GM12864 (cell line): ENCODE results near the gene FNBP1L.

Experiments
- DNase-seq: peaks from one replicate; pipeline ENCODE4 v3.0.0-alpha.2; 2011; ENCODE audit warnings: low read depth
- H3K4me3 ChIP-seq: 2 replicates; pipeline ENCODE4 v1.5.1; 2011; ENCODE audit warnings: mild to moderate bottlenecking, low read depth, low read length, control low read depth
- TF ChIP-seq, protein P1 (sequence below): IDR thresholded peaks from 2 replicates; pipeline ENCODE4 v1.5.1; 2011; ENCODE audit warnings: low read depth, mild to moderate bottlenecking, moderate library complexity, low read length, control low read depth, inconsistent platforms; ENCODE audit errors: missing control alignments

Gene FNBP1L

DNA sequence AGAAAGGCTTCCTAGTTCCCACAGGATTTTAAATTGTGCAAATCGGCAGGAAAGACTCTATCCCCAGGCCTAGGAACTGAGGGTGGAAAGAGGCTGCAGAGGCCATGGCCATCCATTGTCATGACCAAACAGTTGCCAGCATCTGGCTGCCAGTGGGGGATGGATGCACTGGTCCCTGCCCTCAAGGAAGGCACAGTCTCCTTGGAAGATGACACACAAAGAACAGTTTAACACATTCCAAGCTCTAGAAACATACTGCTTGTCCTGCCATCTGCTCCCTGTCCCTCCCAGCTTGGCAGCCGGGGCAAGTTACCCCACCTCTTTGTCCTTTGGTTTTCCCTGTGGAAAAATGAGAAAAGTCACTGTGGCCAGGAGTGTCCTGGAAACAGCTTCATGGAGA is 150.5 kb downstream of the FNBP1L start:
- TF ChIP-seq, protein P1, sequence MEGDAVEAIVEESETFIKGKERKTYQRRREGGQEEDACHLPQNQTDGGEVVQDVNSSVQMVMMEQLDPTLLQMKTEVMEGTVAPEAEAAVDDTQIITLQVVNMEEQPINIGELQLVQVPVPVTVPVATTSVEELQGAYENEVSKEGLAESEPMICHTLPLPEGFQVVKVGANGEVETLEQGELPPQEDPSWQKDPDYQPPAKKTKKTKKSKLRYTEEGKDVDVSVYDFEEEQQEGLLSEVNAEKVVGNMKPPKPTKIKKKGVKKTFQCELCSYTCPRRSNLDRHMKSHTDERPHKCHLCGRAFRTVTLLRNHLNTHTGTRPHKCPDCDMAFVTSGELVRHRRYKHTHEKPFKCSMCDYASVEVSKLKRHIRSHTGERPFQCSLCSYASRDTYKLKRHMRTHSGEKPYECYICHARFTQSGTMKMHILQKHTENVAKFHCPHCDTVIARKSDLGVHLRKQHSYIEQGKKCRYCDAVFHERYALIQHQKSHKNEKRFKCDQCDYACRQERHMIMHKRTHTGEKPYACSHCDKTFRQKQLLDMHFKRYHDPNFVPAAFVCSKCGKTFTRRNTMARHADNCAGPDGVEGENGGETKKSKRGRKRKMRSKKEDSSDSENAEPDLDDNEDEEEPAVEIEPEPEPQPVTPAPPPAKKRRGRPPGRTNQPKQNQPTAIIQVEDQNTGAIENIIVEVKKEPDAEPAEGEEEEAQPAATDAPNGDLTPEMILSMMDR, result no peak
- no peak for DNase-seq
- no peak overlapping the region for H3K4me3 ChIP-seq

GRCh38 chr1:93598861-93599439 is 151.0 kb downstream of the FNBP1L start:
- TF ChIP-seq, protein P1, result no peak
- no peak overlapping the region for H3K4me3 ChIP-seq
- no peak for DNase-seq

DNA sequence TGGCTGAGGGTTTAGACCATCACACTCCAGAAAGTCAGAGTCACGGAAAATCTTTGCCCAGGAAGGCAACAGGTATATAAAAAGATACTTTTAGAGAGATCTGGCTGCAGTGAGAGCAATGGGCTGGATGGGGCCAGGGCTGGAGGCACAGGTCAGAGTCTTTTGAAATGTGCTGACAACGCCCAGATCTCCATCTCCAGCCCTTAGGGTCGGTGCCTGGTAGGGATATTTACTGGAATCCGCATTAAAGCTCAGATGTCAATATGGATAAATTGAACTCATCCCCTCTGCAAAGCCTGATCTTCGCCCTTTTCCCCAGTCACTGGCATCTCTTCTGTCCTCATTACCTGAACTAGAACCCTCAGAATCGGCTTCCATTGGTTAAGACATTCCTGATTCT is 151.6 kb downstream of the FNBP1L start:
- no peak overlapping the region for H3K4me3 ChIP-seq
- TF ChIP-seq, protein P1, result no peak
- DNase-seq, result no peak

- H3K4me3 ChIP-seq, result no peak overlapping the region
- no peak for DNase-seq
- TF ChIP-seq, protein P1, result no peak
Observed at GRCh38 chr1:93600663-93601062, 152.7 kb downstream of the FNBP1L start.

DNA sequence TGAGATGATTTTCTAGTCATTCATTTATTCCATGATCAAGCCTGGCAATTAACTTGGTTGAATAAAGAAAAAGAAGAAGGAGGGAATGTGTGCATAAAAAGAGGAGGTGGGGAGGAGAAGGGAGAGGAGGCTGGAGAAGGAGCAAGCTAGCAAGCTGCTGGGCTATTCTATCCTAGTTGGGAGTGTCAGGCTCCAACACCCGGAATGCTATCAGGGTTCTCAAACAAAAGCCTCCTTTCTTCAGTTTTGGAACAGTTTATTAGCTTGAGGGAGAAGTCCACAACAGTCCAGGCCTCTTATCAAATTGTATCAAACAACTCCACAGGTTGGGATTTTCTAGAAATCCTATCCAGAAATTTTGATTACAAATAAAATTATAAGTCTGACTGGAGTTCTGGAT is 153.8 kb downstream of the FNBP1L start:
- TF ChIP-seq, protein P1, result no peak
- no peak for DNase-seq
- H3K4me3 ChIP-seq, result no peak overlapping the region

DNA sequence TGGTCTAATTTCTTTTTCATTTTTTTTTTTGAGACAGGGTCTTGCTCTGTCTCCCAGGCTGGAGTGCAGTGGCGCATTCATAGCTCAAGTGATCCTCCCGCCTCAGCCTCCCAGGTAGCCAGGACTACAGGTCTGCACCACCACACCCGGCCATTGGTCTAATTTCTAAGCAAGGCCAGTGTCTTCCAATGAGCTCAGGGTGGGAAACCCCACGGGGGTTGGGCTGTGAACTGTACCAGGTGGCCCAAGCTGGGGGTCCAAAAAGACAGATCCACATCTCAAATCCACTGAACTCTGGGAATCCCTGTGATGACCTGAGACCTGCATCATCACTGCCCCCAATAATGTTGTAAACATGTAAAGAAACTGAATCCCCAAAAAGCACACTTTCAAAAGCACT is 154.2 kb downstream of the FNBP1L start:
- no peak for DNase-seq
- TF ChIP-seq, protein P1, result no peak
- no peak overlapping the region for H3K4me3 ChIP-seq

DNA sequence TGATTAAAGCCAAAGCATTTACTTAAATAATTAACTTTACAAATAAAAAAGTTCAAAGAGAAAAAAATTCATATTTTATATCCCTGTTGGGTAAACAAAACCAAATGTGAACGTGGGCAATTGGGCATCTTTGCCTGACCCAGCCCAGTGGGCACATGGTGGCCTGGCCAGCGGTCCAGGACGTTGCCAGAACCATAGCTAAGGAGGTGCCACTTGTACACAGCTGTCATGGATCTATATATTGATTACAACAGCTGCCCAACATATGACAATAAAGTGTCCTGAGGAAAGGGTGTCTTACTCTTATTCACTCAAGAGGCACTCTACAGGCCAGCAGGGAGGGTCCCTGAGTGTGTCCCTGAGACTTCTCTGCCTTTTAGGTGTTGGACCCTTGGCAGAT is 155.2 kb downstream of the FNBP1L start:
- TF ChIP-seq, protein P1, result no peak
- H3K4me3 ChIP-seq, result no peak overlapping the region
- DNase-seq, result no peak
